Activated T-cell treated with anti-CD3 and anti-CD28 coated beads for 24 hours (primary cell): ENCODE measurements around the gene CEMIP2.

Source experiments
- DNase-seq: peaks from one replicate; pipeline ENCODE4 v3.0.0-alpha.2; 2020; ENCODE audit warnings: low read depth

Gene CEMIP2

GRCh38 chr9:71748280-71748743, 20.0 kb downstream of the CEMIP2 start:
- DNase-seq: no peak

- no peak for DNase-seq
Observed at GRCh38 chr9:71747576-71747975, 20.7 kb downstream of the CEMIP2 start.

DNA sequence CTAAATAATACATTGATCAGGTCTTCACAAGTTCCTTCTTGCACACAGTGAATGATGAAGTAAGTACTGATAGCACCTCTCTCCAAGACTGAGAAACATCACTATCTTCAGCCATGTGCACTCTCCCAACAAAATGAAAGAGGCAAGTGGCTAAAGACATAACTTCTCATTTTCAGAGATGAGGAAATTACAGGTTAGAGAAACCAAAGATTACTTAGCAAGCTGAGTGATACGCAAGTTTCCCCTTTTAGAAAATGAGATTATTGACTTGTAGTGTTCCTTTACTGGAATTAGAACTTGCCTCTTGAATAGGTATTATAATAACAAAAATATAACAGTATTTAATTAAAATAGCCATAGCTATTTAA, 21.6 kb downstream of the CEMIP2 start:
- no peak for DNase-seq

GRCh38 chr9:71746023-71746757, 22.1 kb downstream of the CEMIP2 start:
- DNase-seq: no peak

DNA sequence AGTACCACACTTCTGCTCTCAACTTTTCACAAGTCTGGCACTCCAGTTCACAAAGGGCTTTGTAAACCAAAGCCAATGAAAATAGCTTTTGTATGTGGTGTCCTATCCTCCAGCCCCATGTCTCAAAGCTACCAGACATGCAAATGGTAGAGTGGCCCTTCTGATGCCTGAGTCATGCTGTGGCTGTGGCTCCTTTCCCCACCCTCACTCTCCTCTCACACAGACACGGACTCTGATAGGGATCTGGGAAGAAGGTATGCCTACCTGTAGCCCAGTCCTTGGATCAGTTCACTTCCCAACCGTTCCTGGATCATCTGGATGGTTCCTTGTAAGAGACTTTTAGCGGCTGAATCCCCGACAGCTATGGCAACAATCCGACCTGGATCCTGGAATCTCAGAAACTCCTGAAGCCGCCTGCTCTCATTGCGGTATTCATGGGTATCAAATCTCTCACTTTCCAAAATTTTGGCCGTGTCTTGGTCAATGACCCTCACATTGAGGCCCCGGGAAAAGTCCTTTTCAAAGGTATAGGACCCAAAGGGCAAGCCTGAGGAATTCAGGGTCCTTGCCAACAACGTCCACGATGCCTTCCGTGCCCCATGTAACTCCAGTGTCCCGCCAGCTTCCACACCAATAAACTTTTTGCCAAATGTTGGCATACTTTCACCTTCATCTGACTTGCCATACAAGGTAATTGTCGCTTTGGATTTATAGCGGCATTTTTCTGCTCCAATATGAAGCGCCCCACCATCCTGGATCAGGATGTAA, 23.4 kb downstream of the CEMIP2 start:
- no peak for DNase-seq

DNA sequence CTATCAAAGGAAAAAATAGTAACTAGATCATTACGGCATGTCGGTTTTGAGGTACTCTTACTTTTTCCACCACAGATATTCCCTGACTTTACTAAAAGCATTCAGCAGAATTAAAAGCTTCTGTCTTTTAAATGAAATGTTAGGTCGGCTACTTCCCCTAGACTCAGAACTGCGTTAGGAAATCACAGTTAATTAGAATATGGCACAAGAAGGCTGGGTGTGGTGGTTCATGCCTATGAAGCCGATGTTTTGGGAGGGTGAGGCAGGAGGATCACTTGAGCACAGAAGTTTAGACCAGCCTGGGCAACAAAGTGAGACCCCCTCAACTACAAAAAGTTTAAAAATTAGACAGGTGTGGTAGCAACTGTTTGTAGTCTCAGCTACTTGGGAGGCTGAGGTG, 24.4 kb downstream of the CEMIP2 start:
- DNase-seq: no peak

DNA sequence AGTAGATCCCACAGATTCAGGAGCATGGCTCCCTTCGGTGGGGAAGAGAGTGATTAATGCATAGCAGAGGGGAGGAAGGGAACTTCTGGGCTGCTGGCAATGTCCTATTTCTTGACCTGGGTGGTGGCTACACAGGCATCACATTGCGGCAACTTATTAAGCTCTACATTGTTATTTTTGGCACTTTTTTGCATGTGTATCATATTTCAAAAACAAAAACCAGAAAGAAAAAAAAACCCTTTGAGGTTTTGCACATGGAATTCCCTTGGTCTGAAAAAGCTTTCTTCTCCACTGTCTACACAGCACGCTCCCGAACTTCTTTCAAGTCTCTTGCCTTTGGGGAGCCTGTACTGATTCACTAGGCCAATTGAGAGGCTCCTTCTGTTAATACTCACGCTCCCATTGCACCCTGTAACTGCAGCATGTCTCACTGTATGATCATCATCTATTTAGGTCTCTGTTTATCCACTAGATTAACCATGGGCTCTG, 25.1 kb downstream of the CEMIP2 start:
- DNase-seq: no peak

- DNase-seq: no peak
Observed at GRCh38 chr9:71742703-71743102, 25.6 kb downstream of the CEMIP2 start.

DNA sequence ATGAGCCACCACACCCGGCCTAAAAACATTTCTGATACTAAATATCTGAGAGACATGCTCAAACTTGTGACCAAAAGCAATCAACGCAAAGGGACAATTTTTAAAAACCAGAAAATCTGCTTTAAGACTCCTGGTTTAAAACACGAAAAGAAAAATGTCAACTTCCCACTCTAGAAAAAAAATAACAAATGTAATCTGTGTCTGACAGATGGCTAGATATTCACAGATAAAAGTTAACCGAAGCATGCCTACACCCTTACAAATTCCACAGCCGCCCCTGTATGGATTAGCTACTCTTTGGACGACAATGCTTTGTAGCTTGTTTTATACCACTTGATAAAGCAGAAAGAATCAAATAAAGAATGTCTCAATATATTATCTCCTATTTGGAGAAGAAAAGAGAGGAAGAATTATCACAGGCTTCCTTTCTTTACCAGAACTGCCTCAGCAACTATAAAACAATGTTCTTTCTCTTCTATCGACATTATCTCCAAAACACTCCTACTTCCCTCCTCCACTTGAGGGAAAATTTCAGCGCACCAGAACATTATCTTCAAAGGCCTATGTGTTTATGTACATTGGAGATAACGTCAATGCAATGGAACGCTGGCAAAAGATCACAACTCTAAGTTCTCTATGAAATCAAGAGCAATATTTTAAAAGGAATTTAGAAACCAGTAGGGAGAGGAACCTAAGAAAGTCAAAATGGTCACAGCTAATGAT, 26.2 kb downstream of the CEMIP2 start:
- no peak for DNase-seq

DNA sequence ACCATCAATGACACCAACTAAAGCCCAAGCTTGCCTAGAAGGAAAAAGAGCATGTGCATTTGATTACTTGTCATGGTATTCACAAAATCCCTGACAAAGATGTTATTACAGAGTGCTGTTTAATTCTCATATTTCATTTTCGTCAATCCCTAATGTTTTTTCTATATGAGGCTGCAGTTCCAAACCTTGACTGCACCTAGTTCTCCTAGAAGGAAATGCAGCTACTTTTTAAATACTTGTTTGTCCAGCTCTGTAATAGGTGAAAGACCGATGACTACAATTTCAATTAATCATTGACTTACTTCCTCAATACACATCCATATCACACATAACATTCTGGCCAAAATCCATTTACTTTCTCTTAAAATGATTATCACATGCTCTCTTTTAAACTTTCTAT, 28.1 kb downstream of the CEMIP2 start:
- DNase-seq: no peak

DNA sequence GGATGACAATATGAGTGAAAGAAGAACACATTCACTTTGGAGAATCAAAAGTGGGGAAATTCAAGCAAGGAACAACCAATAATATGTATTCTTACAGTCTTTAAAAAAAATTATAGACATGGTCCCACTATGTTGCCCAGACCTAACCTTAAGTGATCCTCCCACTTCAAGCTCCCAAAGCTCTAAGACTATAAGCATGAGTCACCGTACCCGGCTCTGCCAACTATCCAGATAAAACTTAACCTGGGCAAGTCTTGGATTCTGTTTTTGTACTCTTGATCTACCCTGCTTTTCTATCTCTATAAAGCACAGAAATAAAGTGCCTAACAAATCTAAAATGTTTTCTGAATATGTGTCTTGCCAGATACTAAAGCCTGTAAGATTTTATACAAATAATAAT, 30.9 kb downstream of the CEMIP2 start:
- no peak for DNase-seq

- DNase-seq: no peak
Observed at GRCh38 chr9:71736236-71736635, 32.1 kb downstream of the CEMIP2 start.

GRCh38 chr9:71734950-71735349, 33.4 kb downstream of the CEMIP2 start:
- DNase-seq: no peak

DNA sequence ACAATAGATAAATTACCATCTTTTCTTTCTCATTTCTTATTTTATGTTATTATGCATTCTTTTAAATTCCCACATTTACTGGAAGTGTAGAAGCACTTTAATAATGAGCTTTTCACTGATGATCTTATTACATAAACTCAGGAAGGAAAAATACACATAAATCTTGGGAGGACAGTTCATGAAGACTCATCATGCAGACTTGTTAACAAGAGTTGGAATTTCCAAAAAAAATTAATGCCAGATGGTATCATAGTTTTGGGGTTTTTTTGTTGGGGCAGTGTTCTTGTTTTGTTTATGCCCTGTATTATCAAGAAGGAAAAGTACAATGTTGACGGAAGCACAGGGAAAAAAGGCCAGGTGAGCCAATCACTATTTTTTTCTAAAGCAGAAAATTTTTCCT, 35.1 kb downstream of the CEMIP2 start:
- DNase-seq: no peak

DNA sequence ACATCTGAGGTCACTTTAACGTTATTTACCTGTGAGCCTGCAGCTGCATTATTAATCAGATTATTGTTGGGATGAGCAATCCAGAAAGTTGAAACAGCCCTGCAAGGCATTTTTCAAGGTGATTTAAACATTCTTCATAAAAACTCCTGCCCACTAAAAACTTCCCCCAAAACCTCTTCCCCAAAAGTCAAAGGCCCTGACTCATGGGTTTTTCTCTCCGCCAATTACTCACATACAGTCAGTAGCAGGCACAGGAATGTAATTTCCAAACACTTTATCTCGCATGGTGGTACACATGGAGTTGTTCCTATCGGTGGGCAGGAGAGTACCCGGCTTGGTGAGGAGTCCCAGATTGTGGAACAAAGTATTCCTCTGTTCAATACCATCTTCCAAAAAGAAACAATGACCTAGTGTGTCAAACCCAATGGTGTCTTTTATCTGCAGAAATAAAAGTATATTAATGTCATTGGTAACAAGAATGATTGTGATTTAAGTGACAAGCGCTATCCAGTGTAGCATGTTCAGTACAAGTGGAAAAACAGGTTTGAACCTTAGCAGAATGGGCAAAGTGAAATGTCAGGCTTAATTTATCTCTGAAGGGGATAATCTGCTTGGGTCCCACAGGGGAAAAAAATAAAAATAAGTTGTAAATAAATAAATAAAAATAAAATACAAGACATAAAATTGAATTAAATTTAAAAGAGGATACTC, 38.3 kb downstream of the CEMIP2 start:
- no peak for DNase-seq

DNA sequence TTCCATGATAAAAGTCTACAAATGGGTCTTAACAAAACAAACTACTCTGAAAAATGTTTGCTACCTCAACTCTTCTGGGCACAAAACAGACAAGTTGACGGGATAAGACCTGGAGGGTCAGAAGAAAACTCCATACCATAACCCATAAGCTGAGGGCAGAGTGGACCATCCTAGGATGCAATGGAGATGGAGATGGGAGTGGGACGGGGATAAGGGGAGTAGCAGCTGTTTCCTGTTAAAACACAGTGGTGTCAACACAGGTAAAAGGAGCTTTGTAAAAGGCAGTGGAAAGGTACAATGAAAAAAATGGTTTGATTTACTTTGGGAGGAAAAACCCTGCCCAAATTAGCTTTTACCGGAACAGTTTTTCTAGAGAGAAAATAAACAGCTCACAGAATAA, 41.6 kb downstream of the CEMIP2 start:
- DNase-seq: no peak

- DNase-seq: no peak
Observed at GRCh38 chr9:71725590-71726338, 42.5 kb downstream of the CEMIP2 start.

DNA sequence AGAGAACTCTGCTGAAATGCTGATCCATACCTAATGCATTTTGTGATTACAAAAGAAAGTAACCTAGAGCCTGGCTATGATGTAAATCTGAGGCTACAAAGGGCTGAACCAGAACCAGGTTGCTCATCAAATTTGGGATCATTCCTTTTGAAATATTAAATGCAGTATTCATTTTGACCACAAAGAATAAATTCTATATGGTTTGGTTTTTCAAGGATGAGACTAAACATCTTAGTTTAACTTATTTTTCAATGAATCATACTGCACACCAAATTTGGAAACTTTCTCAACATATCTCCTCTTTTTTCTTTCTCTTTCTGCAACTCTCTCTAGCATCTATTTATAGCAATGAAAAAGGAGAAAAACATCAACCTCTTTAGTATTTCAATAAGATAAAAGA, 46.5 kb downstream of the CEMIP2 start:
- DNase-seq: no peak

GRCh38 chr9:71719562-71719961, 48.8 kb downstream of the CEMIP2 start:
- no peak for DNase-seq

DNA sequence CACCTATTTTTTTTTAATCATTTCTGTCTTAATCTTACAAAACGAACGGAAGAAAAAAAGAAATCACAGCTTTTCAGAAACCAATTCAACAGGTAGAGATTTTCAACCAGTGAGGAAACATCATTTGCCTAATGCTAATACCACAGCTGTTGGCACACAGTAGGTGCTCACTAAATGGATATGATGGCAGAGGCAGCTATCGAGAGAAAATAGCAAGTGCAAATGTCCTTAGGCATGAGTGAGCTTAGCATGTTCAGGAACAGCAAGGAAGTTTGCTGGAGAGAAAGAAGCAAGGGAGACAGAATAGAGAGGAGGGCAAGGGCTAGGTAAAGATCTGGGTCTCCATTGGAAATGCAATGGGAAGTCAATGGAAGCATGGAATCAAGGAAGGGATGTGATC, 49.2 kb downstream of the CEMIP2 start:
- DNase-seq: no peak

GRCh38 chr9:71716138-71716909, 52.0 kb downstream of the CEMIP2 start:
- DNase-seq: no peak
